ENCODE results near the gene PAOX. TPM values are rescaled to one million over a fixed set of nuclear protein-coding genes. Genes with fewer than 3 reads are reported as not detected.
"Not testable (repeated sequence)": the region's sequence is repeated elsewhere in the genome, so short reads cannot be mapped to it uniquely, and the experiment has no call there.

PAOX gene
- total and polyA plus RNA-seq, 4 experiments from 2014 or later = 7.6 to 10.3 (median 9.3) TPM

DNA sequence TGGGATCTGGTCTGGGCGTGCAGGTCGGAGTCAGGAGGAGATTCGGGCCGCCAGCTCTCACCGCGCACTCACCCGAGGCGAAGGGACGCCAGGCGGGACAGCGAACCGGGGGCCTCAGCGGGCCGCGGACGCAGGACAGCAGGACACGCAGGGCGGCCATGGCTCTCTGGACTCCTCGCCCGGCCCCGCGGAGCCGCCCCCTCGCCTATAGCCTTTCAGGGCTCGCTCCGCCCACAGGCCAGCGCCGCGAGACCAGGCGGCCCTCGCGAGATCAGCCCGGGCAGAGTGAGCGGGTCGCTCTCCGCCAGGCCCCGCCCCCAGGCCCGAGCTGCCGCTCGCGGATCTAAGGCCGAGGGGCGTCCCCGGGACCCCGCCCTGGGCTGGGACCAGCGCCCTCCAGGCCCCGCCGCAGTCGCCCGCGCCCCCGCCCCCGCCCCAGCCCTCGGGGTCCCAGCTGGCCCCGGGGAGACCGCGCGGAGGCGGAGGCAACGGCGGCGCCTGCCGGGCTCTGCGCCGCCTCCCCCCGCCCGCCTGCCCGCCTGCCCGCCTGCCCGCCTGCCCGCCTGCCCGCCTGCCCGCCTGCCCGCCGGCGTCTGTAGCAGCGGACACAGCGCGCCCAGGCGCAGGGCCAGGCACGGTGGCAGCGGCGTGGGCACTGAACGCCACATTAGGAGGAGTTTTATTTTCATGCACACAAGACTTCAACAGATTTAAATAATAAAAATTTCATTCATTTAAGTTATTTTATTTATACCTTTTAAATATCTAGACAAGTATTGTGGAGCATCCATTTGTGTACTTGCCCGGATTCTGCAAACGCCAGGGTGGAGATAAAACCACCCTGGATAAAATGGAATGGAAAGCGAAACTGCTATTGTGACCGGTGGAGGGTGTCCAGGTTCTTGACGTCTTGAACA lies 5.6 kb upstream of the PAOX start, which contains the start of gene ECHS1:
Gene ECHS1 (minus strand): TSS at position 181 of the 917 bp plus-strand sequence. CDS start 21 bp downstream, at position 160.
- H3K9me3 ChIP-seq (ENCODE audit: control insufficient read depth in 1 of 2, low read length in 2 of 2) = no peaks in the 10 kb centered on the region
- peak within 1 kb of the TSS; percentile 69 to 86 (median 82) for H3K4me3 Mint-ChIP-seq
- CTCF ChIA-PET (ENCODE audit: partially characterized antibody) = interaction anchor here (0.7 to 1.7 kb wide), 2 partner anchors 44 to 127 kb away, joined by 3 to 6 read pairs; no protein-coding TSS in a partner anchor
- H3K27ac Mint-ChIP-seq = peak within 1 kb of the TSS in 6 of 7 donors; percentile 13 to 90 (median 78)
- no peaks in the 10 kb centered on the region for H3K27me3 ChIP-seq (ENCODE audit: insufficient read depth, low read length)
- H3K36me3 ChIP-seq (ENCODE audit: insufficient read depth, low read length) = peaks cover 15% of the 10 kb centered on the region
- DNase-seq = peak; percentile 90 to 95 (median 91)
- no peaks in the 10 kb centered on the region for H3K27me3 Mint-ChIP-seq
- peak within 1 kb of the TSS; percentile 51 for H3K27ac ChIP-seq (ENCODE audit: low read depth, low read length)
- H3K4me1 ChIP-seq (ENCODE audit: insufficient read depth, low read length) = peaks cover 18% of the 10 kb centered on the region
- intact Hi-C loops (cut with micrococcal nuclease) = loop anchor here (1.0 to 2.0 kb wide), 4 partner anchors 15 to 64 kb away; partner anchors contain the start of genes FUOM and MTG1
- H3K4me3 ChIP-seq (ENCODE audit: low read length in 2 of 2) = peak within 1 kb of the TSS in 1 of 2 donors; percentile 63
- peaks cover 12 to 20% of the 10 kb centered on the region in 2 donors for H3K36me3 Mint-ChIP-seq
- POLR2A ChIA-PET (ENCODE audit: partially characterized antibody) = interaction anchor here (0.6 to 1.4 kb wide), 8 partner anchors 12 to 1399 kb away, joined by 3 to 18 read pairs (median 4); no protein-coding TSS in a partner anchor
- H3K9me3 Mint-ChIP-seq = no peaks in the 10 kb centered on the region
- H3K4me1 Mint-ChIP-seq = peaks cover 2 to 24% (median 14%) of the 10 kb centered on the region in 4 donors

DNA sequence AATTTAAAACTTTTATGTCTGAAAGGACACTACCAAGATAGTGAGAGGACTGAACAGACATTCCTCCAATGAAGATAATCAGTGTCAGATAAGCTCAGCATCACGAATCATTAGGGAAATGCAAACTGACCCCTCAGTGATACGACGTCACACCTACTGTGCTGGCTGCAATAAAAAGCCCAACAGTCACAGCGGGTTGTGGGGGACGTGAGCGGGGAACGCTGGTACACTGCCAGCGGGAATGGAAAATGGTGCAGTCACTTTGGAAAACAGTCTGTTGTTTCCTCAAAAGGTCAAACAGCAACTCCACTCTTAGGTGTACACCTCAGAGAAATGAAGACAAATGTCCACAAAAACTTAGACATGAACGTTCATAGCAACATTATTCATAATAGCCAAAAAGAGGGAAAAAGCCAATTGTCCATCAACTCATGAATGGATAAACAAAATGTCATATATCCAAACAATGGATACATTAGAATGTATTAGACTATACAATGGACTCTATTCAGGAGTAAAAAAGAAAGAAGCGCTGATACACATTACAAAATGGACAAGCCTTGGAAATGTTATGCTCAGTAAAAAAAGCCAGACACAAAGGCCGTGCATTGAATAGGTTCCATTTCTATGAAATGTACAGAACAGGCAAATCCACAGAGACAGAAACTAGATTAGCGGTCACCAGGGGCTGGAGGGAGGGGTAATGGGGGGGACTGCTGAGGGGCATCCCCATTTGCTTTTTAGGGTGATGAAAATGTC lies 3.5 kb upstream of the PAOX start:
- Mint-ChIP-seq H3K9me3 (no peaks in the 10 kb centered on the region), H3K4me1 (peaks cover 2 to 24% (median 12%) of the 10 kb centered on the region in 4 donors), H3K27me3 (no peaks in the 10 kb centered on the region), H3K36me3 (peaks cover 0 to 4% of the 10 kb centered on the region in 2 donors), H3K27ac (peak overlapping the region in 2 of 7 donors; percentile 41 to 75), H3K4me3 (peak overlapping the region in 5 of 8 donors; percentile 28 to 78 (median 44))
- intact Hi-C loops (cut with micrococcal nuclease) = no loop called here
- H3K4me1 ChIP-seq (ENCODE audit: insufficient read depth, low read length) = peaks cover 24% of the 10 kb centered on the region
- no peaks in the 10 kb centered on the region for H3K27me3 ChIP-seq (ENCODE audit: insufficient read depth, low read length)
- ChIA-PET CTCF (ENCODE audit: partially characterized antibody) (interaction anchor here (1.4 kb wide), 1 partner anchor 14 kb away, joined by 6 read pairs; no protein-coding TSS in a partner anchor), POLR2A (ENCODE audit: partially characterized antibody) (interaction anchor here (1.6 to 5.9 kb wide), 2 partner anchors 9 to 15 kb away, joined by 4 to 68 read pairs; no protein-coding TSS in a partner anchor)
- no peak overlapping the region for H3K27ac ChIP-seq (ENCODE audit: low read depth, low read length)
- no peak for DNase-seq
- no peaks in the 10 kb centered on the region for H3K9me3 ChIP-seq (ENCODE audit: control insufficient read depth in 1 of 2, low read length in 2 of 2)
- H3K4me3 ChIP-seq (ENCODE audit: low read length in 2 of 2) = no peak overlapping the region
- peaks cover 2% of the 10 kb centered on the region for H3K36me3 ChIP-seq (ENCODE audit: insufficient read depth, low read length)

DNA sequence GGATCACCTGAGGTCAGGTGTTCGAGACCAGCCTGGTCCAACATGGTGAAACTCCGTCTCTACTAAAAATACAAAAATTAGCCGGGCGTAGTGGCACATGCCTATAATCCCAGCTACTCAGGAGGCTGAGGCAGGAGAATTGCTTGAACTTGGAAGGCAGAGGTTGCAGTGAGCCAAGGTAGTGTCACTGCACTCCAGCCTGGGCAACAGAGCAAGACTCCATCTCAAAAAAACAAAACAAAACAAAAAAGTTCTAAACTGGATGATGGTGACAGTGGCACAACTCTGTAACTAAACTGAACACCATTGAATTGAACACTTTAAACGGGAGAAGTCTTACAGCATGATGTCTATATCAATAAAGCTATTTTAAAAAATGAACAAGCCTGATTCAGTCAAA lies 2.9 kb upstream of the PAOX start:
- intact Hi-C loops (cut with micrococcal nuclease); DNase-seq; H3K9me3 ChIP-seq (ENCODE audit: control insufficient read depth in 1 of 2, low read length in 2 of 2): not testable (repeated sequence)

DNA sequence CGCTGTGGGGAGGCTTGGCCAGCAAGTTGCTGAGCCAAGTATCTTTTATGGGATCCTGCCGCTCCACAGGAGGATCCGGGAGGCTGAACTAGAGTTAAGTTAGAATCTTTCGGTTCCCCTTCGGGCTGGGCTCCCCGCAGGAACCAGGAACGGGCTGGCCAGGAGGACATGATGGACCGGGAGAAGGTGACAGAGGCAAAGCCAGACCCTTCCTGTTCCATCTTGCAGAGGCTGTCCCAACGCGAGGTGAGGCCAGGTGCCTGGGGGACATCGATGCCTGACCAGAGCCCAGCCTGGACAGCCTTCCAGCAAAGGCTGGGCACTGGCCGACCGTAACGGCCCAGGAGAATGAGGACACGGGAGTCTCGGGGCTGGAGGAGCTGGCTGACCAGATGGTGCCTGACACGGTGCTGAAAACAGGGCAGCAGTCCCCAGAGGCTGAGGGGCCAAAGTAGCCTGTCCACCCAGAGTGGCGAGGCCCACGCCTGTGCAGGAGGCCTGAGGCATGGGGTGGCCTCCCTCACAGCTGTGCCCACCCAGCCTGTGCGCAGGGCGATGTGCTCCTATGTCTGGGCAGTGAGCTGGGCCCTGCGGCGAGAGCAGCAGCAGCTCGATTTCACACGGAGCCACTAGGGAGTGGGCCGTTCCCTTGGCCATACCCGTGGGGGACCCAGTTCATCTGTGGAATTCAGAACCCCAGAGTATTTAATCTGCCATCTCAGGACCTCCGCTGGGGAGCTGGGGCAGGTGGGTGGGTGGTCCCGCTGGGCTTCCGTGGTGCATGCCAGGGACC lies 1.8 kb upstream of the PAOX start:
- no peaks in the 10 kb centered on the region for H3K9me3 ChIP-seq (ENCODE audit: control insufficient read depth in 1 of 2, low read length in 2 of 2)
- Mint-ChIP-seq H3K4me3 (peak overlapping the region in 6 of 8 donors; percentile 38 to 86 (median 62)), H3K4me1 (peaks cover 4 to 20% (median 8%) of the 10 kb centered on the region in 4 donors), H3K36me3 (no peaks in the 10 kb centered on the region), H3K9me3 (no peaks in the 10 kb centered on the region), H3K27ac (peak overlapping the region in 3 of 7 donors; percentile 4 to 75 (median 37)), H3K27me3 (no peaks in the 10 kb centered on the region)
- H3K27ac ChIP-seq (ENCODE audit: low read depth, low read length) = no peak overlapping the region
- POLR2A ChIA-PET (ENCODE audit: partially characterized antibody) = interaction anchor here (1.0 to 5.9 kb wide), 6 partner anchors 11 to 48 kb away, joined by 3 to 68 read pairs (median 4); partner anchors contain the start of gene FUOM
- peak overlapping the region in 1 of 2 donors; percentile 96 for H3K4me3 ChIP-seq (ENCODE audit: low read length in 2 of 2)
- CTCF ChIA-PET (ENCODE audit: partially characterized antibody) = interaction anchor here (1.1 to 1.4 kb wide), 3 partner anchors 12 to 18 kb away, joined by 3 to 6 read pairs (median 3); no protein-coding TSS in a partner anchor
- no peak for DNase-seq
- H3K4me1 ChIP-seq (ENCODE audit: insufficient read depth, low read length) = peaks cover 20% of the 10 kb centered on the region
- no peaks in the 10 kb centered on the region for H3K36me3 ChIP-seq (ENCODE audit: insufficient read depth, low read length)
- intact Hi-C loops (cut with micrococcal nuclease) = no loop called here
- H3K27me3 ChIP-seq (ENCODE audit: insufficient read depth, low read length) = no peaks in the 10 kb centered on the region

More for the DNA sequence above, 2.9 kb upstream of the PAOX start:
- peaks cover 24% of the 10 kb centered on the region for H3K4me1 ChIP-seq (ENCODE audit: insufficient read depth, low read length)
- H3K36me3 ChIP-seq (ENCODE audit: insufficient read depth, low read length); H3K36me3 Mint-ChIP-seq; H3K27ac ChIP-seq (ENCODE audit: low read depth, low read length); H3K9me3 Mint-ChIP-seq; H3K4me3 ChIP-seq (ENCODE audit: low read length in 2 of 2); H3K27me3 Mint-ChIP-seq; H3K27me3 ChIP-seq (ENCODE audit: insufficient read depth, low read length): not testable (repeated sequence)
- ChIA-PET CTCF (ENCODE audit: partially characterized antibody) (interaction anchor here (1.4 kb wide), 1 partner anchor 14 kb away, joined by 6 read pairs; no protein-coding TSS in a partner anchor), POLR2A (ENCODE audit: partially characterized antibody) (interaction anchor here (1.6 to 5.9 kb wide), 2 partner anchors 10 to 14 kb away, joined by 4 to 68 read pairs; no protein-coding TSS in a partner anchor)
- Mint-ChIP-seq H3K4me3 (peak overlapping the region in 5 of 8 donors; percentile 29 to 75 (median 67)), H3K4me1 (peaks cover 2 to 24% (median 12%) of the 10 kb centered on the region in 4 donors), H3K27ac (peak overlapping the region in 1 of 7 donors; percentile 75)

DNA sequence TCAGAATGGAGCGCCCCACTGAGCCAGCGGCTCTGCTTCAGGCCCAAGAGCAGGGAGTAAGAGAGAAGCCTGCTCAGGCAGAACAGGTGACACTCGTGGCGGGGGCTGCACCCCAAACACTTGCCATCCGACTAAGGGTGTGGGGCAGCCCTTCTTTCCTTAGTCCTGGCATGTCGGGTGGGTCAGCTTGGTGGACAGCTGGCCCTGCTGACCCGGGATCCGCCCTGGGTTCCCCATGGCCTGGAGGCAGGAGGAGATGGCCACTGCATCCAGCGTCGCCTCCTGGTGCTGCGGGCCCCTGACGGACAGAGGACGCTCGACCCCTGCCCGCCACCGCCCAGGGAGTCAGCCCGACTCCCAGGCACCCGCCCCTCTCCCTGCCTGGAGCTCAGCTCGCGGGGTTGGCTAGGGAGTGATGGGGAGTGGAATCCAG lies 1.2 kb upstream of the PAOX start:
- Histone ChIP-seq H3K27me3 (ENCODE audit: insufficient read depth, low read length) (no peaks in the 10 kb centered on the region), H3K4me1 (ENCODE audit: insufficient read depth, low read length) (peaks cover 17% of the 10 kb centered on the region), H3K4me3 (ENCODE audit: low read length in 2 of 2) (peak overlapping the region; percentile 57 to 96), H3K36me3 (ENCODE audit: insufficient read depth, low read length) (no peaks in the 10 kb centered on the region), H3K9me3 (ENCODE audit: control insufficient read depth in 1 of 2, low read length in 2 of 2) (no peaks in the 10 kb centered on the region), H3K27ac (ENCODE audit: low read depth, low read length) (peak overlapping the region; percentile 60)
- H3K9me3 Mint-ChIP-seq = no peaks in the 10 kb centered on the region
- no peaks in the 10 kb centered on the region for H3K36me3 Mint-ChIP-seq
- DNase-seq = no peak
- no peaks in the 10 kb centered on the region for H3K27me3 Mint-ChIP-seq
- intact Hi-C loops (cut with micrococcal nuclease) = loop anchor here (1.0 kb wide), 2 partner anchors 16 to 49 kb away; partner anchors contain the start of gene MTG1
- H3K4me1 Mint-ChIP-seq = peaks cover 4 to 20% (median 8%) of the 10 kb centered on the region in 4 donors
- peak overlapping the region; percentile 86 to 91 (median 88) for H3K4me3 Mint-ChIP-seq
- POLR2A ChIA-PET (ENCODE audit: partially characterized antibody) = interaction anchor here (0.9 to 5.9 kb wide), 9 partner anchors 12 to 48 kb away, joined by 3 to 68 read pairs (median 5); partner anchors contain the start of genes CALY and FUOM
- peak overlapping the region in 3 of 7 donors; percentile 37 to 85 (median 79) for H3K27ac Mint-ChIP-seq
- CTCF ChIA-PET (ENCODE audit: partially characterized antibody) = interaction anchor here (1.0 to 1.3 kb wide), 3 partner anchors 13 to 19 kb away, joined by 3 to 5 read pairs (median 3); no protein-coding TSS in a partner anchor
